NCI-H2107 treated with DMSO at 0.1 percent for 48 hours (cell line): ENCODE results near the gene CEACAM3.
"Not testable (repeated sequence)": the region's sequence is repeated elsewhere in the genome, so short reads cannot be mapped to it uniquely, and the experiment has no call there.

ENCODE experiments used
- DNase-seq: peaks from one replicate; lab custom pipeline; 2025; ENCODE audit not compliant: unreplicated experiment; lab: John Stamatoyannopoulos, UW

CEACAM3 gene

DNA sequence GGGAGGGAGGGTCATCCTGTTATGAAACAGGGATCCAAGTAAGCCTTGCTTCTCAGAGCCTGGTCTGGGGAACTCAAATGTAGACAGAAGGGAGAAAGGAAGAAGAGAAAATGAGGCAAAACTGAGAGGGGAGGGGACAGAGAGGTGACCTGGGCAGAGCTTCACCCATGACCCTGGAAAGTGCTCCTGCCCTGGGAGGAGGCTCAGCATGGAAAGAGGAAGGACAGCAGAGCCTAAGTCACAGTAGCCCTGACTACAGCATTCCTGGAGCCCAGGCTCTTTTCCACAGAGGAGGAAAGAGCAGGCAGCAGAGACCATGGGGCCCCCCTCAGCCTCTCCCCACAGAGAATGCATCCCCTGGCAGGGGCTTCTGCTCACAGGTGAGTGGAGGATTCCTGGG is at the start of gene CEACAM3:
Gene CEACAM3, plus strand, starts transcription at position 226 of the 400 bp plus-strand sequence. Its CDS starts 91 bp downstream, at position 317.
- DNase-seq = no peak

GRCh38 chr19:41746593-41747227 is 49.7 kb upstream of the CEACAM3 start:
- peak; percentile 64 for DNase-seq

- no peak for DNase-seq
These were observed 48.4 kb upstream of the CEACAM3 start for GRCh38 chr19:41748012-41748411.

DNA sequence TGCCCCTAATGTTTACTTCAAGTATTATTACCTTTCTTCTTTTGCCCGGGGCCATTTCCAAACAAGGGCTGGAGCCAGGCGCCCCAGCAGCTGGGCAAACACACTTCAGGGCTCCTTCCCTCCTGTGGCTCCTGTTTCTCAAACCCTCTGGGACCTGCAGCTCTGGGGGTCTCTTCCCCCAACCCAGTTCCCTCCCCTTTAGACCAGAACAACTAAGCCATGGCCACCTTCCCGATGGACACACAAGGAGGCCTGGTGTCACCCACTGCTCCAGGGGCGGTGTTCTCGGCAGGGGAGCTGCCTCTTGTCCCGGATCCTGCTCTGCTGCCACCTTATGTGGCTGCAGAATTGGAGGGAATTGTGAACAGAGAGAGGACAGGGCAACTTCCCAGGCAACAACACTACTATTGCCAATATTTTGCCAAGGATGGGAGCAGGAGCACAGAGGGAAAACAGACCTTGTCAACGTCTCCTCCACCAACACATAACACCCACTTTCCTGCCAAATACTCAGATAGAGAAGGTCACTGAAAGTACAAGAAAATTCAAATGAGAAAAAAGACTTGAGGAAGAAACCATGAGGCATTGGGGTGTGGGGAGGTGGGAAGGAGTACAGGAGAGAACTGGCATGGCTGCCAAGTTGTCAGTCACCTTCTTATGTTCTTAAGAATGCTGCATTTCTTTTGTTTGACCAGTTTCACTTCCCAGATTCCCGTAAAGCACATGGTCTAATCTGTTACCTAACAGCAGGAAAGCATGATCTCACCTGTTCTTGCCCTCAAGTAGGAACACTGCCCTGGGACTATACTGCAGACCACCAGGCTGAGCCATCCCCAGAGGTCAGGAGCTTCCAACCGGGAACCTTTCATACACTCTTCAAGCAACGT is 45.9 kb upstream of the CEACAM3 start:
- DNase-seq = peak; percentile 8

- peak; percentile 30 for DNase-seq
These were observed 43.2 kb upstream of the CEACAM3 start for GRCh38 chr19:41753159-41753558.

- peak; percentile 62 for DNase-seq
These were observed 42.4 kb upstream of the CEACAM3 start for GRCh38 chr19:41753936-41754529.

DNA sequence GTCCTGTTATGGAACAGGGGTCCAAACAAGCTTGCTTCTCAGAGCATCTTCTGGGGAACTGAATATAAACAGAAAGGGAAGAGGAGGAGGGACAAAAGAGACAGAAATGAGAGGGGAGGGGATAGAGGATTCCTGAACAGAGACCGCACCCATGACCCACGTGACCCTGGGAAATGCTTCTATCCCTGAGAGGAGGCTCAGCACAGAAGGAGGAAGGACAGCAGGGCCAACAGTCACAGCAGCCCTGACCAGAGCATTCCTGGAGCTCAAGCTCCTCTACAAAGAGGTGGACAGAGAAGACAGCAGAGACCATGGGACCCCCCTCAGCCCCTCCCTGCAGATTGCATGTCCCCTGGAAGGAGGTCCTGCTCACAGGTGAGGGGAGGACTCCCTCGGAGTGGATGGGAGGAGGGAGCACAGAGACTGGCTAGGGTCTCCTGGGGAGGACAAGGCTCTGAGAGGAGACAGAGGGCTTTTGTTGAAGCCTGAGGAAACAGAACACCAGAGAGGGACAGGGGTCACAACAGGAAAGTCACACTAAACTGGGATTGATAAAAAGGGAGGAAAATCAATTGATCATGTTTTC is 41.0 kb upstream of the CEACAM3 start, which contains the start of gene CEACAM6:
Gene CEACAM6, plus strand, starts transcription at position 203 of the 586 bp plus-strand sequence. Its CDS starts 109 bp downstream, at position 312.
- no peak for DNase-seq

- no peak for DNase-seq
These were observed 37.5 kb upstream of the CEACAM3 start for GRCh38 chr19:41758846-41759245.

DNA sequence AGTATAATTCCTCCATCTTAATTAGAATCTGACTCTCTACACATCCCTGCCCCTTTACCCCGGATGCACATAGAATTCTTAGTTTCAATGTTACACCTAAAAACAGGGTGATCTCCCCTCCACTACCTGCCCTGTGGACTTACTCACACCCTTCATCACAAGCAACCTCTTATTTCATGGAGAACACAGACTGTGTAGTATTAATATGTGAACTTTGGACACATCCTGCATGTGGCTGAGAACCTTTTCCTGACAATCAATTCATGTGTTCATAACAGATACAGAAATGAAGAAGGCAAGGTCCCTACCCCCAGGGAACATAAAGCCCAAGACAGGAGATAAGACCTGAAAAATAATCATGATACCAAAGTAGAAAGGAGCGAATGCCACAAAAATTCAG is 29.3 kb upstream of the CEACAM3 start:
- no peak for DNase-seq

DNA sequence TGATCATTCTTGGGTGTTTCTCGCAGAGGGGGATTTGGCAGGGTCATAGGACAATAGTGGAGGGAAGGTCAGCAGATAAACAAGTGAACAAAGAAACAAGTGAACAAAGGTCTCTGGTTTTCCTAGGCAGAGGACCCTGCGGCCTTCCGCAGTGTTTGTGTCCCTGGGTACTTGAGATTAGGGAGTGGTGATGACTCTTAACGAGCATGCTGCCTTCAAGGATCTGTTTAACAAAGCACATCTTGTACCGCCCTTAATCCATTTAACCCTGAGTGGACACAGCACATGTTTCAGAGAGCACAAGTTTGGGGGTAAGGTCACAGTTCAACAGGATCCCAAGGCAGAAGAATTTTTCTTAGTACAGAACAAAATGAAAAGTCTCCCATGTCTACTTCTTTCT is 28.3 kb upstream of the CEACAM3 start:
- not testable (repeated sequence) for DNase-seq

DNA sequence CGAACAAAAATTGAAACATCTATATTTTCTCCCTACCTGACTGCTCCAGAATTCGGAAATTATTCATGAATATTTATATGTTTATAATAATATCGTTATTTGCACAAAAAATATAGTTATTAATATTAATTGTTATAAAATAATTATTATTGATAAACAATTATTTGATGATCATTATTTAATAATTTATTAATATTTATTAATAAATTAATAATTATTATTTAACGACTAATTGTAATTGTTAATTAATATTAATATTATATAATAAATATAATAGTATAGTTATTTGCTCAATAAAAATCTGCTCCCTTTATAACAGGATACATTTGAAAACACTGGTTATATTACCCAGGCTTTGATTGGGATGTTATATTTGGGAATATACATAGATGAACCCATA is 26.8 kb upstream of the CEACAM3 start:
- no peak for DNase-seq

GRCh38 chr19:41771410-41771809 is 25.0 kb upstream of the CEACAM3 start:
- no peak for DNase-seq

DNA sequence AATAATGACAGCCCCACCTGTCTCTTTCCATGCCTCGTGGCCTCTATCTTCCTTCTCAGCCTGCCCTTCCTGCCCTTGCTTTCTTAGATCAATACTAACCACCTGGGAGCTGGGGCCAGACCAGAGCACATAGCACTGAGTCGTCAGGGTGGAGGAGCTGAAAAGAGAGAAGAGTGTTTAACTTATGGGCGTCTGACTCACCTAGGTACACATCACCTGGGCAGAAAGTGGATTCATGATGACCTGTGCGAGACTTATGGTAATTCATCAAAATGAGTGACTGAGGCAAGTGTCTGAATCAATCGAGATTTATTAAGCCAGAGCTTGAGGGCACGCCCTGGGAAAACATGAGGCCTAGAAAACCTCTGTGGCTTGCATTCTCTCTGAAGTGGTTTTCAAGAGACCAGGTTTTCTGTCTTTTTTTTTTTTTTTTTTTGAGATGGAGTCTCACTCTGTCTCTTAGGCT is 21.8 kb upstream of the CEACAM3 start:
- peak; percentile 79 for DNase-seq

- no peak for DNase-seq
These were observed 19.7 kb upstream of the CEACAM3 start for GRCh38 chr19:41776700-41777099.

GRCh38 chr19:41783612-41784011 is 12.8 kb upstream of the CEACAM3 start:
- DNase-seq = no peak

DNA sequence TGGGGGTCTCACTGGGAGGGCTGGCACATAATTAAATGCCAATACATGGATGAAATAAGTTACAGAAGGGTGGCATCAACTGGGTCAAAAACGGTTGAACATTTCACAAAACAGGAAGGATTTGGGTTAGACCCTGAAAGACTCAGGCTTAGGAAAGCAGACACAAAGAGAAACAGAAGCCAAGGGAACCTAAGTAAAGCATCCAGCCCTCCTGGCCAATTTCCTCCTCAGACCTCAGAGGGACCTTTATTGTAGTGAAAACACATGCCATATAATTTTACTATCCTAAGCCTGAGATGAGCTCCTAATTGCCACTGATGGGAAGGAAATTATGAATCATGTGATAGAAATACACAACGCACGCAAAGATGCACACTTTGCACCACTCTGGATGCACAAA is 12.1 kb upstream of the CEACAM3 start:
- no peak for DNase-seq

- DNase-seq = no peak
These were observed 11.6 kb upstream of the CEACAM3 start for GRCh38 chr19:41784743-41785142.

DNA sequence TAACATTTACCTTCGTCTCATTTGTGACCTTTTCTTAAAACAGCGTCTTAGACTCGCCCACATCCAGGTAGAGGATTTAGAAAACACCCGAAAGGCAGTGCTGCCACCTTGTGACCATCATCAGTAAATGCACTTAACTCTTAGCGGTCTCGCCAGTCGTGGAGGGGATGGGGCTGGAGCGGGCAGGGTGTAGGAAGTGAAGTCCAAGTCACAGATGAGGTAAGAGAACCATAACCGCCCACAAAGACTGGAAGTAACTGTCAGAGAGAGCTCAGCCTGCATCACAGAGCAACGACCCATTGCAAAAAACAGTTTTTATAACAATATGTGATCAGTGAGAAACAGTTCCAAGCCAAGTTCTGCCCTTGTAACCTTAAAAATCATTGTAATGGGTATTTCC is 10.7 kb upstream of the CEACAM3 start:
- peak; percentile 79 for DNase-seq

- peak; percentile 51 for DNase-seq
These were observed 9.3 kb upstream of the CEACAM3 start for GRCh38 chr19:41787055-41787454.

DNA sequence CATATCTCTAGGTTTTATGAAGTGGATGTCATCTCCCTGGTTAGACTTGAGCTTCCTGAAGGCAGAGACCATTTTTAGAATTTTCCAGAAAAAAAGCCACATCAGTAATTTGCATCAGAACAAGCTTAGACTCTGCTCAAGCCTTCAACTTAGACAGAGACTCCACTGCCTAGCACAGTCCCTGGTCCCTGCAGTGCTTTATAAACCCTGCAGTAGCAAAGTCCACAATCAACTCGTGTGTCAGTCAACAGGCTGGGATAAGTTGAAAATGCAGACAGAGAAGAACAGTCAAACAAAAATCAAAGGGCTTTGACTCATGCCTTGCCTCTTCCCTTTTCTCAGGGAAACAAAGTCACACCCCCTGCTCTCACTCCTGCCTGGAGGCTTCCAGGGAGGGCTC is 7.9 kb upstream of the CEACAM3 start:
- DNase-seq = not testable (repeated sequence)

DNA sequence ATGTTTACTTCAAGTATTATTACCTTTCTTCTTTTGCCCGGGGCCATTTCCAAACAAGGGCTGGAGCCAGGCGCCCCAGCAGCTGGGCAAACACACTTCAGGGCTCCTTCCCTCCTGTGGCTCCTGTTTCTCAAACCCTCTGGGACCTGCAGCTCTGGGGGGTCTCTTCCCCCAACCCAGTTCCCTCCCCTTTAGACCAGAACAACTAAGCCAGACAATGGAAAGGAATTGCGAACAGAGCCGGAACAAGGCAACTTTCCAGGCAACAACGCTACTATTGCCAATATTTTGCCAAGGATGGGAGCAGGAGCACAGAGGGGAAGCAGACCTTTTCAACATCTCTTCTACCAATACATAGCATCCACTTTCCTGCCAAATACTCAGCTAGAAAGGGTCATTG is 7.3 kb upstream of the CEACAM3 start:
- DNase-seq = peak; percentile 85
